ENCODE measurements around the gene TMEM238L.

TMEM238L gene

GRCh38 chr17:10775058-10775457, 28.8 kb downstream of the TMEM238L start:
- Histone ChIP-seq H3K9me3 (no peaks in the 10 kb centered on the region), H3K27me3 (no peaks in the 10 kb centered on the region), H3K4me1 (ENCODE audit: control insufficient read depth in 1 of 2, insufficient read depth in 1 of 2, low read depth in 1 of 2, low read length in 1 of 2) (no peaks in the 10 kb centered on the region), H3K36me3 (no peaks in the 10 kb centered on the region), H3K27ac (no peak overlapping the region), H3K4me3 (ENCODE audit: low read depth in 1 of 2, low read length in 1 of 2) (no peak overlapping the region)
- no peak for TF ChIP-seq CTCF (IDR thresholded peaks at IDR 0.05)

GRCh38 chr17:10773391-10773790, 30.5 kb downstream of the TMEM238L start:
- Histone ChIP-seq H3K9me3 (no peaks in the 10 kb centered on the region), H3K4me3 (ENCODE audit: low read depth in 1 of 2, low read length in 1 of 2) (no peak overlapping the region), H3K36me3 (no peaks in the 10 kb centered on the region), H3K27ac (no peak overlapping the region), H3K27me3 (no peaks in the 10 kb centered on the region), H3K4me1 (ENCODE audit: control insufficient read depth in 1 of 2, insufficient read depth in 1 of 2, low read depth in 1 of 2, low read length in 1 of 2) (no peaks in the 10 kb centered on the region)
- TF ChIP-seq CTCF (IDR thresholded peaks at IDR 0.05), result no peak

GRCh38 chr17:10772425-10773380, 31.2 kb downstream of the TMEM238L start:
- Histone ChIP-seq H3K4me3 (ENCODE audit: low read depth in 1 of 2, low read length in 1 of 2) (no peak overlapping the region), H3K36me3 (no peaks in the 10 kb centered on the region), H3K27me3 (no peaks in the 10 kb centered on the region), H3K9me3 (no peaks in the 10 kb centered on the region), H3K4me1 (ENCODE audit: control insufficient read depth in 1 of 2, insufficient read depth in 1 of 2, low read depth in 1 of 2, low read length in 1 of 2) (no peaks in the 10 kb centered on the region), H3K27ac (no peak overlapping the region)
- TF ChIP-seq CTCF (IDR thresholded peaks at IDR 0.05), result peak; percentile 68

GRCh38 chr17:10771148-10771547, 32.8 kb downstream of the TMEM238L start:
- Histone ChIP-seq H3K27me3 (no peaks in the 10 kb centered on the region), H3K4me3 (ENCODE audit: low read depth in 1 of 2, low read length in 1 of 2) (no peak overlapping the region), H3K36me3 (no peaks in the 10 kb centered on the region), H3K9me3 (no peaks in the 10 kb centered on the region), H3K4me1 (ENCODE audit: control insufficient read depth in 1 of 2, insufficient read depth in 1 of 2, low read depth in 1 of 2, low read length in 1 of 2) (no peaks in the 10 kb centered on the region), H3K27ac (no peak overlapping the region)
- no peak for TF ChIP-seq CTCF (IDR thresholded peaks at IDR 0.05)

GRCh38 chr17:10769840-10770239, 34.1 kb downstream of the TMEM238L start:
- Histone ChIP-seq H3K9me3 (no peaks in the 10 kb centered on the region), H3K4me1 (ENCODE audit: control insufficient read depth in 1 of 2, insufficient read depth in 1 of 2, low read depth in 1 of 2, low read length in 1 of 2) (no peaks in the 10 kb centered on the region), H3K27ac (no peak overlapping the region), H3K27me3 (no peaks in the 10 kb centered on the region), H3K4me3 (ENCODE audit: low read depth in 1 of 2, low read length in 1 of 2) (no peak overlapping the region), H3K36me3 (no peaks in the 10 kb centered on the region)
- TF ChIP-seq CTCF (IDR thresholded peaks at IDR 0.05), result no peak
